HepG2 (cell line): Measurements from ENCODE around the gene LRRC74B. TPM values are rescaled to one million over a fixed set of nuclear protein-coding genes. Genes with fewer than 3 reads are reported as not detected.

Source experiments
- ATF7-NPFF ChIP-seq: sonication (generic); formaldehyde crosslinking; IDR thresholded peaks from 2 replicates; pipeline ENCODE4 v1.8.1; 2023; ENCODE audit warnings: mild to moderate bottlenecking, low read depth, missing genetic modification reagents, moderate library complexity
- CEBPG ChIP-seq: IDR thresholded peaks from 2 replicates; pipeline ENCODE4 v1.6.1; 2016
- GATAD1 ChIP-seq: IDR thresholded peaks from 2 replicates; pipeline ENCODE4 v1.6.1; 2016; ENCODE audit warnings: missing genetic modification reagents, missing compliant biosample characterization
- GFI1 ChIP-seq: sonication (generic); formaldehyde crosslinking; IDR thresholded peaks from 2 replicates; pipeline ENCODE4 v1.5.0; 2020; ENCODE audit warnings: missing genetic modification reagents, mild to moderate bottlenecking, borderline replicate concordance
- IRX3 ChIP-seq: sonication (generic); formaldehyde crosslinking; IDR thresholded peaks from 2 replicates; pipeline ENCODE4 v1.8.1; 2023; ENCODE audit warnings: mild to moderate bottlenecking, low read depth, missing genetic modification reagents, borderline replicate concordance
- MAFK ChIP-seq, 2 experiments: IDR thresholded peaks in 1 of 2; conservative IDR thresholded peaks in 1 of 2; 2 replicates each; pipeline ENCODE4 v1.6.1; 2011; ENCODE audit warnings: improper control_type of control experiment in 2 of 2, low read length in 2 of 2
- MED1 ChIP-seq: sonication (generic); formaldehyde crosslinking; IDR thresholded peaks from 2 replicates; pipeline ENCODE4 v1.4.0; 2020; ENCODE audit warnings: missing genetic modification reagents
- NR2F1 ChIP-seq, 2 experiments: fragments of 450-650 bp in 1 of 2; formaldehyde crosslinking in 1 of 2; IDR thresholded peaks; 2 replicates each; pipeline versions ENCODE4 v1.5.0 to v1.6.1; 2016 to 2020; ENCODE audit warnings: mild to moderate bottlenecking in 1 of 2, missing compliant biosample characterization in 1 of 2, missing genetic modification reagents in 1 of 2, moderate library complexity in 1 of 2
- NR3C1 ChIP-seq: sonication (generic); formaldehyde crosslinking; IDR thresholded peaks from 2 replicates; pipeline ENCODE4 v1.4.0; 2020; ENCODE audit warnings: missing genetic modification reagents
- PATZ1 ChIP-seq: sonication (generic); formaldehyde crosslinking; IDR thresholded peaks from 2 replicates; pipeline ENCODE4 v1.4.0; 2020; ENCODE audit warnings: missing genetic modification reagents
- PAXIP1 ChIP-seq: sonication (generic); formaldehyde crosslinking; conservative IDR thresholded peaks from 2 replicates; pipeline ENCODE4 v1.4.0; 2020; ENCODE audit warnings: mild to moderate bottlenecking, missing genetic modification reagents, moderate library complexity
- PBX2 ChIP-seq: IDR thresholded peaks from 2 replicates; pipeline ENCODE4 v1.6.1; 2016; ENCODE audit warnings: control low read depth
- PHF5A ChIP-seq: IDR thresholded peaks from one replicate; pipeline ENCODE4 v1.6.1; 2018; ENCODE audit warnings: low read depth, missing genetic modification reagents; ENCODE audit not compliant: unreplicated experiment
- POLR2AphosphoS5 ChIP-seq: IDR thresholded peaks from 2 replicates; pipeline ENCODE4 v1.6.1; 2012; ENCODE audit warnings: low read depth, low read length
- PRMT3 ChIP-seq: sonication (generic); formaldehyde crosslinking; IDR thresholded peaks from 2 replicates; pipeline ENCODE4 v1.8.1; 2022; ENCODE audit warnings: low read depth, mild to moderate bottlenecking, moderate library complexity, missing genetic modification reagents, borderline replicate concordance
- RNF2 ChIP-seq: fragments of 450-650 bp; conservative IDR thresholded peaks from 2 replicates; pipeline ENCODE4 v1.6.1; 2016; ENCODE audit warnings: low read depth
- TBL1XR1 ChIP-seq: fragments of 150-350 bp; IDR thresholded peaks from 2 replicates; pipeline ENCODE4 v1.6.1; 2014; ENCODE audit warnings: borderline replicate concordance, low read length; ENCODE audit not compliant: partially characterized antibody
- U2AF1 ChIP-seq: fragments of 200-400 bp; formaldehyde crosslinking; optimal IDR thresholded peaks from 2 replicates; pipeline ENCODE3; 2017; ENCODE audit warnings: mild to moderate bottlenecking, low read depth, low read length
- ZFX ChIP-seq: sonication (generic); formaldehyde crosslinking; IDR thresholded peaks from 2 replicates; pipeline ENCODE4 v1.4.0; 2020; ENCODE audit warnings: mild to moderate bottlenecking, low read depth, missing genetic modification reagents, moderate library complexity
- ZNF264 ChIP-seq: sonication (generic); formaldehyde crosslinking; IDR thresholded peaks from 2 replicates; pipeline ENCODE4 v1.4.0; 2020; ENCODE audit warnings: missing genetic modification reagents
- ZNF354B ChIP-seq: sonication (generic); formaldehyde crosslinking; IDR thresholded peaks from 2 replicates; pipeline ENCODE4 v1.8.0; 2022; ENCODE audit warnings: mild to moderate bottlenecking, missing genetic modification reagents
- ZNF614 ChIP-seq: IDR thresholded peaks from 2 replicates; pipeline ENCODE4 v1.6.1; 2018; ENCODE audit warnings: missing biosample characterization, missing genetic modification reagents, inconsistent platforms, borderline replicate concordance
- ZNF772 ChIP-seq: sonication (generic); formaldehyde crosslinking; IDR thresholded peaks from 2 replicates; pipeline ENCODE4 v1.5.0; 2020; ENCODE audit warnings: mild to moderate bottlenecking, missing genetic modification reagents
- polyA plus RNA-seq, 8 experiments: library from polyadenylated mRNA; depleted of rRNA in 3 of 8; stranded (reverse) in 7 of 8; unstranded in 1 of 8; fragments of >200 nt; fragmentation: Illumina TruSeq in 4 of 8; extraction: Trizol in 4 of 8; gene quantifications; 2 replicates each; pipeline versions ENCODE4 v1.2.1 to v1.2.3, GENCODE V29; 2011 to 2016; ENCODE audit warnings: low read depth in 4 of 8, missing spikeins in 1 of 8, mixed read lengths in 1 of 8; ENCODE audit not compliant: insufficient read depth in 1 of 8
- total RNA-seq, 5 experiments: library from RNA; depleted of rRNA; stranded (reverse); fragments of >200 nt; fragmentation: Illumina TruSeq; extraction: Trizol; gene quantifications; 2 replicates each; pipeline ENCODE4 v1.2.3, GENCODE V29; 2016; ENCODE audit warnings: low read depth in 1 of 5

Gene LRRC74B
- total and polyA plus RNA-seq, 2 of the 13 experiments (the other 11 are each of a cell fraction or from before 2014, with no cell fraction given), result not detected

GRCh38 chr22:21014726-21015465 is 30.9 kb upstream of the LRRC74B start, which contains the start of gene P2RX6 (continued):
- TF ChIP-seq ZNF772 (no peak), PATZ1 (CRISPR knock-in tag) (peak; percentile 76), ZNF614 (CRISPR knock-in tag) (0 out of 2 replicates have a peak, but pooled peaks have one; percentile 25), GATAD1 (CRISPR knock-in tag) (no peak), MED1 (peak; percentile 48), TBL1XR1 (no peak), PHF5A (CRISPR knock-in tag) (no peak), ZNF354B (CRISPR knock-in tag) (no peak), U2AF1 (no peak), RNF2 (no peak), ZFX (CRISPR knock-in tag) (peak; percentile 74), NR3C1 (CRISPR knock-in tag) (no peak), PBX2 (CRISPR knock-in tag) (0 out of 2 replicates have a peak, but pooled peaks have one; percentile 17), IRX3 (CRISPR knock-in tag) (no peak), MAFK (conservative IDR thresholded peaks at IDR 0.05 in 1 of 2, IDR thresholded peaks at IDR 0.05 in 1 of 2; ENCODE audit: low read length in 2 of 2) (no peak), CEBPG (peak; percentile 26; the same call in 1 of the 2 replicates), GFI1 (CRISPR knock-in tag) (0 out of 2 replicates have a peak, but pooled peaks have one; percentile 29), ATF7-NPFF (CRISPR knock-in tag) (no peak), ZNF264 (CRISPR knock-in tag) (no peak), PRMT3 (CRISPR knock-in tag) (no peak), PAXIP1 (CRISPR knock-in tag) (peak; percentile 58), NR2F1 (CRISPR knock-in tag; IDR thresholded peaks at IDR 0.05) (peak in 1 of 2 experiments; percentile 56; a peak in 2 of 4 replicates), POLR2AphosphoS5 (peak; percentile 39; the same call in 1 of the 2 replicates)
